Stimulated activated naive CD8-positive, alpha-beta T cell treated with anti-CD3 and anti-CD28 coated beads, Interleukin-15, Interleukin-2, amounts not matched to agents 100 ng/mL and 50 ng/mL, for 24 hours (primary cell): ENCODE results near the gene ATF3.
A peak's percentile ranks its signal among the peaks of the same experiment; 100 is the strongest.

Experiments
- H3K27ac Mint-ChIP-seq: one replicate; pipeline ENCODE4 v1.8.0; 2021; ENCODE audit warnings: mild to moderate bottlenecking, mixed read lengths
- H3K27me3 Mint-ChIP-seq: one replicate; pipeline ENCODE4 v1.8.0; 2021; ENCODE audit warnings: mixed read lengths
- H3K36me3 Mint-ChIP-seq: one replicate; pipeline ENCODE4 v1.8.0; 2021; ENCODE audit warnings: low read depth, mixed read lengths
- H3K4me1 Mint-ChIP-seq: one replicate; pipeline ENCODE4 v1.8.0; 2021; ENCODE audit warnings: low read depth, mixed read lengths
- H3K4me3 Mint-ChIP-seq: one replicate; pipeline ENCODE4 v1.8.0; 2021; ENCODE audit warnings: mild to moderate bottlenecking, mixed read lengths
- H3K9me3 Mint-ChIP-seq: one replicate; pipeline ENCODE4 v1.8.0; 2021; ENCODE audit warnings: mixed read lengths

Gene ATF3

DNA sequence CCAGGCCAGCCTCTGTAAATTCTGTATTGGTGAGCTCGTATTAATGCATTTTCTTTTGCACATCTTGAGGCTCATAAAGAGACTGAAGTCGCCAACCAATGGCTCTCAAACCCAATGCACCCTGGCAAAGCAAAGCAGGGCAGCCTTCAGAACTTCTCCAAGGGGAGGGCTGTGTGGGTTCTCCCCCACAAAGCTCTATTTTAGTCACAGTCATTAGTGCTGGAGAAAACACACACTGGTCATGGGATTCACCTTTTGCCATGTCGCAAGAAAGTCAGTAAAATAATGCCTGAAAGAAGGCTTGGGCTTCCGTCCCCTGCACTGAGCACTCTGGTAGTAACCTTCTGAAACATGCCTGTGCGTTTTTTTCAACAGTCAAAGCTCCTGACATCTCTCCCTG lies 26.3 kb upstream of the ATF3 start:
- Mint-ChIP-seq H3K4me3 (no peak overlapping the region), H3K9me3 (no peaks in the 10 kb centered on the region), H3K27ac (no peak overlapping the region), H3K4me1 (no peaks in the 10 kb centered on the region), H3K27me3 (peaks cover 23% of the 10 kb centered on the region), H3K36me3 (no peaks in the 10 kb centered on the region)

DNA sequence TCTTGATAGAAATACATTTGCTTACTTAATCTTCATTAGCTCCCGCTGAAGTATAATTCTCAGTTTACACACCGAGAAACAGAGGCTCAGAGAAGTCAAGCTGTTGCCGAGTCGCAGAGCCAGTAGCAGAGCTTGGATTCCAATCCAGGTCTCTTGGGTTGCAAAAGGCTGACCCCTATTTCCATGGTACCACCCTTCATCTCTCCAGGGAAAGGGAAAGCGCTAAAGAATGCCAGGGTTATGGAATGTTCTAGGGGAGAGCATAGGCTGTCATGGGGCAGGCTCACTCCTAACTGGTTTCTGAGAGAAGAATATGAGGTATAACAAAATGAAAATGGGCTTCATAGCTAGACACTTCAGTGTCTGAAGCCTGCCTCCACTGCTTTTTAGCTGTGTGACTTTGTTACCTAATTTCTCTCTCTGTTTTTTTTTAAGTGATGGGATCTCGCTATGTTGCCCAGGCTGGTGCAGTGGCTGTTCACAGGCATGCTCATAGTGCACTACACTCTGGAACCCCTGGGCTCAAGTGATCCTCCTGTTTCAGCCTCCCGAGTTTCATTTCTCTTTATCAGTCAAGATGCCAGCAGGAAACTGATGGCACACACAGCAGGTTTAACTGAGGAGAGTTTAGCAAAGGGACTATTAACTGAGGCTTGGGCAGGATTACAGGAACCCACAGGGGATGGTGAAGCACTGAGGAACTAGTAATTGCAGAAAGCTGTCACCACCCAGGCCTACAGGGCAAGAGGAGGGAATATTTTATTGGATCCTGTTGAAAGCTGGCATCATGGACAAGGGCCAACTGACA lies 25.5 kb upstream of the ATF3 start:
- H3K4me1 Mint-ChIP-seq, result no peaks in the 10 kb centered on the region
- no peaks in the 10 kb centered on the region for H3K9me3 Mint-ChIP-seq
- H3K36me3 Mint-ChIP-seq, result no peaks in the 10 kb centered on the region
- peaks cover 23% of the 10 kb centered on the region for H3K27me3 Mint-ChIP-seq
- no peak overlapping the region for H3K27ac Mint-ChIP-seq
- no peak overlapping the region for H3K4me3 Mint-ChIP-seq

DNA sequence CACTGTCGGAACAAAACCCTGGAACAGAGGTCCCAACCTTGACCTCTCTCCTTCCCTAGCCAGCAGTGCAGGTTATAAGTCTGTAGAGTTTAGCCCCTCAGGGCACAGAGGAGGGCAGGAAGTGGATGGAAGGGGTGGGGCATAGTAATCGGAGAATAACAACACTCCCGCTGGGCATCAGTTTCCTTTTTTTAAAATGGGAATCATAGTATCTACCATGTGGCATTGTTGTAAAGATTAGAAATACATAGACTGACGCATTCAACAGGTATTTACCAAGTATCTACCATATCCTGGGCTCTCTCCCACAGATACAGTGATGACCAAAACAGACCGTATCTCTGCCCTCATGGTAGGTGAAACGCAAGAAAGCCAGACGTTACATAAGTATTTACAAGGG lies 24.9 kb upstream of the ATF3 start:
- H3K9me3 Mint-ChIP-seq, result no peaks in the 10 kb centered on the region
- H3K27ac Mint-ChIP-seq, result no peak overlapping the region
- H3K36me3 Mint-ChIP-seq, result no peaks in the 10 kb centered on the region
- H3K4me1 Mint-ChIP-seq, result no peaks in the 10 kb centered on the region
- H3K4me3 Mint-ChIP-seq, result no peak overlapping the region
- H3K27me3 Mint-ChIP-seq, result peaks cover 22% of the 10 kb centered on the region

DNA sequence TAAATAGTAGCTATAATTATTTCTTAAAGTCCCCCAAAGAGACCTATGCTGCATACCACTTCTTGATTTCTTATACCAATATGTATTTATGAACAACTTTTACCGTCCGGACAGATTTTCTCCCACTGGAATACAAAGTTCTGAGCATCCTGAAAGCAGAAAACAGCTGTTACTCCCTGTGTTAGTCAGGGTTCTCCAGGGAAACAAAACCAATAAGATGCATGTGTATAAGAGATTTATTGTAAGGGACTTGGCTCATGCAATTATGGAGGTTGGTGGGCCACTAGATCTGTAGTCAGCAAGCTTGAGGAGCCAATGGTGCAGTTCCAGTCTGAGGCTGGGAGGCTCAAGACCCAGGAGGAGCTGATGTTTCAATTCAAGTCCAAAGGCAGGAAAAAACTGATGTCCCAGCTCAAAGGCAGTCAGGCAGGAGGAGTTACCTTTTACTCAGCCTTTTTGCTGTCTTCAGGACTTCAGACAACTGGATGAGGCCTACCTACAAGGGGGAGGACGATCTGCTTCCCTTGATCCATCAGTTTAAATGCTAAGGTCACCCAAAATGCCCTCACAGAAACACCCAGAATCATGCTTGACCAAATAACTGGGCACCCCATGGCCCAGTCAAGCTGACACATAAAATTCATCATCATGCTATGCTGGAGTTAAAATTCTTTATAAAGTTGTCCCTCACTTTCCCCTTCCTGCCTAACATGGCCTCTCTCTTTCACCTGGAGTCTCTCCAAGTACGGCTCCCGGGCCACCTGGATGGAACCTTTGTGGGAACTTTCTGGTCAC lies 24.3 kb upstream of the ATF3 start:
- peaks cover 27% of the 10 kb centered on the region for H3K27me3 Mint-ChIP-seq
- H3K27ac Mint-ChIP-seq, result no peak overlapping the region
- H3K36me3 Mint-ChIP-seq, result no peaks in the 10 kb centered on the region
- H3K4me3 Mint-ChIP-seq, result no peak overlapping the region
- H3K4me1 Mint-ChIP-seq, result no peaks in the 10 kb centered on the region
- H3K9me3 Mint-ChIP-seq, result no peaks in the 10 kb centered on the region

DNA sequence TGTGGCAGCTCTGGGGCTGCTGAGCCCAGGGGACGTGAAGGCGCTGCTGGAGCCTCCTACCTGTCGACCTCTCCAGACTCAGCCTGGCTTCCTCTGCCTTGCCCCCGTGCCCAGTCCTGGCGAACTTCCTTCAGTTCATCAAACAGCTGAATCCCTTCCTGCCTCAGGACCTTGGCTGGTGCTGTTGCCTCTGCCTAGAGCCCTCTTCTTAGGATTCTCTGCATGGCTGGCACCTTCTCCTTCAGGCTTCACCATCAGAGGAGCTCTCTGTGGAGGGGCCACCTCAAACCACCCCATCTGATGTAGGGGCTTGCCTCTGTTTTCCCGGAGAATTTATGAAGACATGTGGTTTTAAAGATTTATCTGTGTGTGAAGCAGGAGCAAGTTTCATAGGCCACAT lies 23.4 kb upstream of the ATF3 start:
- H3K27ac Mint-ChIP-seq, result no peak overlapping the region
- H3K27me3 Mint-ChIP-seq, result peaks cover 29% of the 10 kb centered on the region
- H3K36me3 Mint-ChIP-seq, result no peaks in the 10 kb centered on the region
- H3K9me3 Mint-ChIP-seq, result no peaks in the 10 kb centered on the region
- H3K4me1 Mint-ChIP-seq, result no peaks in the 10 kb centered on the region
- no peak overlapping the region for H3K4me3 Mint-ChIP-seq

DNA sequence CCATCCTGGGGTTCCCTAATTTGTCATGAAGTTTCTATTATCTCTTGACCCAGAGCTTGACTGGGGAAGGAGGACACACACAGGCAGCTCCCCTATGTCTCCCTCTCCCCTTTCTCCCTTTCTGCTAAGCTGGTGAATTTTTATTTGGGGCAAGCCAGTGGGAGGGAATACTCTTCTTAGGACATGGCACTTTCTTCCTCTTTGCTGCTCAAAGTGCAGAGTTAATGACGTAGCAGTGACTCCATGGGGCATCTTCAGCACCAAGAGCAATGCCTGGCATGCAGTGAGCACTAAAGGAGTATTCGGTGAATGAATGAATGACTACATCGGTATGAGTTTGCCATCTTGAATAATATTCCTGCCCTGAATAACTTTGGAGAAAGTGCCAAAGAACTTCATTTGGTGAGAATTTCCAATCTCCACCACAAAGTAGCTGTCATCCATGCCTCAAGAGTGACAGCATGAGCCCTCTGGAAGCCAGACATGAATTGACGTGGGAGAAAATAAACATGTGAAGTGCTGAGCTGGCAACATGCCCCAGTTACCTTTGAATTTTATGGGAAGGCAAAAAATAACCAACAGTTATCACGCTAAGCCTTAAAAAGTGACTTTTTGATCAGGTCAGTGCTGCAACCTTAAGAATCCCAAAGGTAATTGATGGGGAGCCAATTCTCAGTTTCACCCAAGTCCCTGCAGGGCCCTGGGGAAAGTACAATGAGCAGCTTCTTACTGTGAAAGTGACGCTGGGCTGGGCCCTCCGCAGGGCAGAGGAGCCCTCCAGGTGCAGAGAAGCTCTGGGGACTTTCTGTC lies 22.1 kb upstream of the ATF3 start:
- H3K9me3 Mint-ChIP-seq, result no peaks in the 10 kb centered on the region
- no peak overlapping the region for H3K4me3 Mint-ChIP-seq
- H3K27ac Mint-ChIP-seq, result no peak overlapping the region
- peaks cover 41% of the 10 kb centered on the region for H3K27me3 Mint-ChIP-seq
- H3K36me3 Mint-ChIP-seq, result no peaks in the 10 kb centered on the region
- H3K4me1 Mint-ChIP-seq, result no peaks in the 10 kb centered on the region

DNA sequence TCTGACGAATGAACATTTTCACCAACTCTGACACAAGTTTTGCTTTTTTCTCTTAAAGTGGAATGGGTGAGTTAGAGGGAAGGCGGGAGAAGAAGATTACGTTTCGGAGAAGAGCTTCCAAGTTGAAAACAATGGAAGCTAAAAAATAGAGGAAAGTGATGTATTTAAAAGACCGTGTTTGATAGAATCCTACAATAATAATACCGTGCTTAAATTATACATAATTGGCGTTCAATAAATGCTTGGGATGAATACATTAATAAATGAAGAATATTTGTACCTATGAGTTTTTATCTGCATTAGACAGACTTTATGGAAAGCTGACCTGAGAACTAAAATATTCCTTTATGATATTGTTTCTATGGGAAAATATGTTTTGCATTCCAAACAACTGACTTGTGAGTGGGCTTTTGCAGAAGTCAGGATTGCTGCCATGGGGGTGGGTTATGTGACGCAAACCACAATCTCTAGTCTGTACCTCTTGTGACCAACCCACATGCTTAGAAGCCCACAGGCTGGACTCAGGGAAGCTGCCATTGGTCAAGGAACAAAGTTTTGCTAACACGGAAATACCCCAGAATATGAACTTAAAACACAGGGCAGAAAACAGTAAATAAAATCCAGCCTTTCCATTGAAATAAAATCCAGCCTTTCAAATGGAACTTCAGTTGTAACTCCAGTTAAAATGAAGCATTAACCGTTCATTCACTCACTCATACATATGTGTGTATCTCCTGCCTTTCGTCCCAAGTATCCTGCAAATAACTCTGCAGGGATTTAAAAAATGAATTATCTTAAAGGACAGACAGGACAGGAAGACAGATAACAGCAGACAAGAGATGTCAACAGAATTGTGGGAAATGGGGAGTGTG lies 21.3 kb upstream of the ATF3 start:
- H3K27ac Mint-ChIP-seq, result no peak overlapping the region
- H3K36me3 Mint-ChIP-seq, result no peaks in the 10 kb centered on the region
- no peak overlapping the region for H3K4me3 Mint-ChIP-seq
- peaks cover 42% of the 10 kb centered on the region for H3K27me3 Mint-ChIP-seq
- no peaks in the 10 kb centered on the region for H3K9me3 Mint-ChIP-seq
- no peaks in the 10 kb centered on the region for H3K4me1 Mint-ChIP-seq

DNA sequence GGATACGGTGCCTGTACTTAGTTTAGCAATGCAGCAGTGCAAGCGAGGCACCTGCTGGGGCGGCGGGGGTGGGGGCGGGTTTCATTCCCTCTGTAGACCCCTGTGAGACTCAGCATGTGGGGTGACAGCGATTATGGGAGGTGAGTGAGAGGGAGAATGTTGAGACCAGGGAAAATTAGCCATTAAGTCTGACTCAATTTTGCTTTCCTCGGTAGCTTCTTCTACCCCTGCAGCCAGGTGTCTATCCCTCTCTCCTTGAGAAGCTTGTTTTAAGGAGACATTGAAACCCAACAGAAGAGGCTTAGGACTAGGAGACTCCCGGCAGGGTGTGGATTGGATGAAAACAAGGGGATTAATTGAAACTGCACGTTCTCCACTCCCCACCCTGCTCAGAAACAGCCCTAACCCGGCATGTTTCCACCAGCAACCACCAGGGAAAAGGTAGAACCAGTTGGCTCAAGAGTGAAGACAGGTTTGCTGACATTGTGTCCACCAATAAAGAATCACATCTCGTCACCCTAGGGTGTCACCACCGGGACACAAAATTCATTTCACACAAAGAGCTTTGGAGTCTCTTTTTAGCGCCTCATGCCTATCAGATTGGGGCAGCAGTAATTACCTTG lies 20.6 kb upstream of the ATF3 start:
- H3K4me1 Mint-ChIP-seq, result no peaks in the 10 kb centered on the region
- peaks cover 42% of the 10 kb centered on the region for H3K27me3 Mint-ChIP-seq
- no peaks in the 10 kb centered on the region for H3K9me3 Mint-ChIP-seq
- H3K36me3 Mint-ChIP-seq, result no peaks in the 10 kb centered on the region
- H3K27ac Mint-ChIP-seq, result no peak overlapping the region
- H3K4me3 Mint-ChIP-seq, result no peak overlapping the region

DNA sequence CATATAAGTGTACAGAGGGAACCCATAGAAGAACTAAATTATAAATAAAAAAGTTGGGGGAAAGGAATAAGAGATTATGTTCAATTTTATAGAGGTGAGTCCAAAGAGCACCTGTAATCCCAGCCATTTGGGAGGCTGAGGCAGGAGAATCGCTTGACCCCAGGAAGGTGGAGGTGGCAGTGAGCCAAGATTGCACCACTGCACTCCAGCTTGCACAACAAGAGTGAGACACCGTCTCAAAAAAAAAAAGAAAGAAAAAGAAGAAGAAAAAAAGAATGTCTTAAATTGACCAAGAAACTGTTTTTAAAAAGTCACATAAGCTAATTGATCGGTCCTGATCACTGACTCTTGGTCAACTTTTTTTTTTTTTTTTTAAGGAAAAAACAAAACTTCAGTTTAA lies 19.1 kb upstream of the ATF3 start:
- Mint-ChIP-seq H3K27ac (no peak overlapping the region), H3K9me3 (no peaks in the 10 kb centered on the region), H3K4me1 (no peaks in the 10 kb centered on the region), H3K27me3 (peaks cover 42% of the 10 kb centered on the region), H3K36me3 (no peaks in the 10 kb centered on the region), H3K4me3 (no peak overlapping the region)

DNA sequence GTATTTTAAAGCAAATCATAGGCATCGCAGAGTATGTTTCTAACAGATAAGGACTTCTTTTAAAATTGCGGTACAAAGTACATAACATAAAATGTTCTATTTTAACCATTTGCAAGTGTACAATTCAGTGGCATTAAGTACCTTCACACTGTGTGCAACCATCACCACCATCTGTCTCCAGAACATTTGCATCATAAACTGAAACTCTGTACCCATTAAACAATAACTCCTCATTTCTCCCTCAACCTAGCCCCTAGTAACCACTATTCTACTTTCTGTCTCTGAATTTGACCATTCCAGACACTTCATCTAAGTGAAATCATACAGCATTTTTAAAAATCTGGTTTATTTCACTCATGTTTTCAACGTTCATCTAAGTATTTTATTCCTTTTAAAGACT lies 16.6 kb upstream of the ATF3 start:
- Mint-ChIP-seq H3K4me3 (no peak overlapping the region), H3K27me3 (peaks cover 36% of the 10 kb centered on the region), H3K9me3 (no peaks in the 10 kb centered on the region), H3K4me1 (peaks cover 19% of the 10 kb centered on the region), H3K36me3 (no peaks in the 10 kb centered on the region), H3K27ac (no peak overlapping the region)

DNA sequence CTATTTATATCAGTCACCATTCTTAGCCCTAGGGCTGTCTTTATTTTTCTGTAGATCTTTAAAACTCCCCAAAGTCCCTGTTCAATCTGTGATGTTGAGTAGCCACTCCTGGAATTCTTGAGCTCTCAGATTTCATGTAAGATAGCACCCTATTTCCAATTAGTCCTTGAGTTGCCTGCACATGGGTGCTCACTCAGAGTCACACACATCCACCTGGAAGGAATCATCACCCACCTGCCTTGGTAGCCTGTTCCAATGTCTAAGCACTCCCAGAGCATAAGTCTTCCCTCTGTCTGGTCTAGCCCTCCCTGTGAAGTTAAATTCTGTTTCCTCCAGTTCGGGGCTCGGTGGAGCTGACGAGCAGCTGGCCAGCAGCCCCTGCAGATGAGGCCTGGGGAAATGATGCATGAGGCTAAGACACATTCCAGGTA lies 14.7 kb upstream of the ATF3 start:
- Mint-ChIP-seq H3K9me3 (no peaks in the 10 kb centered on the region), H3K4me1 (peaks cover 28% of the 10 kb centered on the region), H3K27me3 (peaks cover 20% of the 10 kb centered on the region), H3K4me3 (no peak overlapping the region), H3K36me3 (no peaks in the 10 kb centered on the region), H3K27ac (no peak overlapping the region)

DNA sequence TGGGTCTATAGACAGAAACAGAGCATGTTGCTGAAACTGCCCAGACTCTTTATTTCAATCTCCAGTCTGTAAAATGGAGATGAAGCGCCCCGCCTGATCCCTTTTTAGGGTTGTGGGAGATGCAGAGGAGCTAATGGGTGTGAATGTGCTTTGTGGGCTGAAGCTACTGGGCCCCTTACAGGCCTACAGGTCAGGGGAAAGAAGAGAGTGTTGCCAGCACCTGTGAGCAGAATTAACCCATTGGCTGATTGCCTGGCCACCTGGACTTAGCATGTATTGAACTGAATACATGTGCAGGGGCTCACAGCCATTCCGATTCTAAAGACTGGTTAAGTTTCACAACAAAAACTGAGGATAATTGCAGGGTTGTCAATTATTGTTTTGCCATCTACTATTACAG lies 13.9 kb upstream of the ATF3 start:
- peaks cover 28% of the 10 kb centered on the region for H3K4me1 Mint-ChIP-seq
- H3K4me3 Mint-ChIP-seq, result no peak overlapping the region
- no peaks in the 10 kb centered on the region for H3K9me3 Mint-ChIP-seq
- H3K27me3 Mint-ChIP-seq, result peaks cover 15% of the 10 kb centered on the region
- H3K36me3 Mint-ChIP-seq, result no peaks in the 10 kb centered on the region
- H3K27ac Mint-ChIP-seq, result no peak overlapping the region

DNA sequence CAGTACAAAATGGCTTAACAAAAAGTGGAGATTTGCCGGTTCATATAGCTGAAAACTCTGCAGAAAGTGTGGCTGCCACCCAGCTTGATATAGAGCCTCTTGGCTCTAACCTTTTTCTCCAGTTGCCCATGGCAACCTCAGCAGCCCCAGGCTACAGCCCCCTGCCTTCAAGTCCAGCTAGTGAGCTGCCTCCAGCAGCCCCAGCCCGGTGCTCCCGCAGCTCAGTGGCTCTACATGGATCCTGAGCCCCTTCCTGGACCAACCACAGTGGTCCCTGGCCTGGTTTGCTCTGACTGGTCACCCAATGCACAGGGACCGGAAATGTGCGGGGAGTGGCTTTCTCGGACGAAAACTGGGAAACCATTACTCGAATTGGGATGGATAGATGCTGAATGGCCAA lies 13.3 kb upstream of the ATF3 start:
- H3K27ac Mint-ChIP-seq, result peak overlapping the region; percentile 94
- no peaks in the 10 kb centered on the region for H3K9me3 Mint-ChIP-seq
- H3K36me3 Mint-ChIP-seq, result no peaks in the 10 kb centered on the region
- peaks cover 15% of the 10 kb centered on the region for H3K27me3 Mint-ChIP-seq
- peaks cover 29% of the 10 kb centered on the region for H3K4me1 Mint-ChIP-seq
- H3K4me3 Mint-ChIP-seq, result no peak overlapping the region
